Erythroblast (primary cell): ENCODE data around the gene PSAPL1.

Experiments used
- DNase-seq, 2 experiments: peaks; one replicate each; lab custom pipeline; 2025; lab: John Stamatoyannopoulos, UW
- GATA1 ChIP-seq: IDR thresholded peaks from 2 replicates; pipeline ENCODE4 v1.6.1; 2011; ENCODE audit warnings: low read depth, mild to moderate bottlenecking, control low read depth, low read length, moderate library complexity
- POLR2A ChIP-seq: IDR thresholded peaks from 2 replicates; pipeline ENCODE4 v1.6.1; 2011; ENCODE audit warnings: mild to moderate bottlenecking, low read length

PSAPL1 gene

DNA sequence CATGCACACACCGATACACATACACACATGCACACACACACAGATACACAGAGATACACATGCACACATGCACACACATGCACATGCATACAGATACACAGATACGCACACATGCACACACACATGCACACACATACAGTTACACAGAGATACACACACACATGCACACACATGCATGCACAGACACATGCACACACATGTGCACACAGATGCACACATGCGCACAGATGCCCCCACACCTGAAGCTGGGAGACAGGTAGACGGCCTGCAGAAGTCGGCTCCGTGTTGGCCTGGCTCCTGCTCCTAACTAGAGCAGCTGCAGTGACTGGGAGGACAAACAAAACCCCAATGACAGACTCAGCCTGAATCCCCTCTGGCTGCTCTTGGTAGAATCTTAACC is 46.8 kb downstream of the PSAPL1 start:
- no peak for DNase-seq

DNA sequence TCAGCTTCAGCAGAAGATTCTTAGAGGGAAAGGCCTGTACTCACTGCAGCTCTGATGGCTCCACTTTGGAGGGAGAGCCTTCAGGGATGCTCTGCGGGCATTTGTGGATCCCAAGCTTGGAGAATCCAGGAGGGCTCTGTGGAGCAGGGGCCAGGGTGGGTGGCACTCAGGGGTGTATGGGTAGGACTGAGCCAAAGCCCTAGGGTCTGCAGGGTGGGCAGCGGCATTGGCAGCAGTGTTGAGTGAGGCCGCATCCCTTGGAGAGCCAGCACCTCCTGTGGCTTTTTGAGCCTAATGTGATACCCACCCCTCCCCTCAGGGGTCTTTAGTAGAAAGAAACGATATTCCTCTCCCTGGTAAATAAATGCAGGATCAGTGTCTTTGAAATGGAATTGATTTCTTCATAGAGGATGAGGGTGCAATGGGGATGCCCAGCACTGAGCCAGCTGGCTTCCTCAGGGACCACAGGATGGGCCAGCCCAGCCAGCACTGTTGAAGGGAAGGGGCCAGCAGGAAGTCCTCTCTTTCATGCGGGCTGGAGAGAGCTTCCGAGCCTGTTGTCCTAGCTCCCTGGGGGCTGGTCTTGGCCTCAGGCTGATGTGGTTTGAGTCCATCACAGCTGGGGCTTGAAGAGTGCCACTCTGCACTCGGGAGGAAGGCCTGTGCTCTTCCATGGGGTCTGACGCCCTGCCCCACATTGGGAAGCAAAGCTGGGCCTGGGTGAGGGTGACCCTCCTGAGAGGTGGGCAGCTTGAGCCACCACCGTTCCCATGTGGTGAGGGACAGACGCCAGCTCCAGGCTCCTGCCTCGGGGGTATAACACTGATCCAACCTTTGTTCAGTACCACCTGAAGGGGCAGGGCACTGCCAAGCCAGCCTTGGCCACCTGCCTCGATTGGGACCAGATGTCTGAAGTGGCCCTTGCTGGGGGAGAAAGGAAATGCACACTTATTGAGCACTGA is 49.5 kb downstream of the PSAPL1 start:
- TF ChIP-seq GATA1 (no peak), POLR2A (no peak)
- no peak for DNase-seq

More for the DNA sequence above, 46.8 kb downstream of the PSAPL1 start:
- TF ChIP-seq GATA1 (no peak), POLR2A (no peak)

GRCh38 chr4:7384003-7384928 is 50.5 kb downstream of the PSAPL1 start:
- no peak for TF ChIP-seq POLR2A
- TF ChIP-seq GATA1: no peak
- no peak for DNase-seq

GRCh38 chr4:7383266-7383665 is 51.5 kb downstream of the PSAPL1 start:
- no peak for DNase-seq
- TF ChIP-seq GATA1: no peak
- no peak for TF ChIP-seq POLR2A

- DNase-seq: no peak
- no peak for TF ChIP-seq POLR2A
- TF ChIP-seq GATA1: no peak
Observed at GRCh38 chr4:7382634-7383014, 52.1 kb downstream of the PSAPL1 start.

GRCh38 chr4:7381890-7382633 is 52.7 kb downstream of the PSAPL1 start:
- TF ChIP-seq POLR2A: no peak
- no peak for TF ChIP-seq GATA1
- no peak for DNase-seq

- no peak for DNase-seq
- TF ChIP-seq POLR2A (no peak), GATA1 (no peak)
Observed at GRCh38 chr4:7381221-7381889, 53.4 kb downstream of the PSAPL1 start.
